ENCODE results near the gene JAKMIP2.

DNA sequence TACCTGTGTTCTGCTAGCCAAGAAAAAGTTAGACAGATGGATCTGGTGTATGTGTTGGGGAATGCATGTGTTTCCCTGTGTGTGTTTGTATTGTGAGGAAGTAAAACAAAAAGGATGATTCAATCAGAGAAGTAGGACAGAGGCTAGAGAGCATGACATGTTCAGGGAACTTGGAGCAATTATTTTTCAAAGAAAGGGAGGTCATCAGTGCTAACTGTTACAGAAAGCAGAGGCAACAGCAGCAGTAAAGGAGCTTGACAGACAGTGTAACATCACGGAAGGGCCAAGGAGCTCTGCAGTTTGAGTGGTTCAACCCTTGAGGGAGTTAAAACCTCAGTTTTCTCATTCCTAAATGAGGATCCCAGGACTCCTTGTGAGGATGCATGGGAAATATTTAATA is 35.8 kb upstream of the JAKMIP2 start:
- no peak for TF ChIP-seq POLR2AphosphoS5 (IDR thresholded peaks at IDR 0.05; ENCODE audit: borderline replicate concordance, low read depth, low read length)
- no peak for TF ChIP-seq EZH2 (IDR thresholded peaks at IDR 0.05)

Data from SK-N-MC (cell line).